H1 (cell line): ENCODE data around the gene ZNF804B. TPM values are rescaled to one million over a fixed set of nuclear protein-coding genes. Genes with fewer than 3 reads are reported as not detected.

Source experiments
- KDM1A ChIP-seq: fragments of 200-600, 300-600 bp; sonication (generic); IDR thresholded peaks from 2 replicates; pipeline ENCODE4 v1.7.1; 2016; ENCODE audit warnings: mild to moderate bottlenecking, low read length, borderline replicate concordance
- NRF1 ChIP-seq: IDR thresholded peaks from 2 replicates; pipeline ENCODE4 v1.6.1; 2011; ENCODE audit warnings: mild to moderate bottlenecking, low read depth, low read length, improper control_type of control experiment
- TAF7 ChIP-seq: optimal IDR thresholded peaks from 2 replicates; pipeline ENCODE3; 2011; ENCODE audit warnings: low read depth, mild to moderate bottlenecking, inconsistent platforms, low read length, moderate library complexity, borderline replicate concordance
- ZNF274 ChIP-seq: IDR thresholded peaks from 2 replicates; pipeline ENCODE4 v1.7.0; 2012; ENCODE audit warnings: low read length, borderline replicate concordance; ENCODE audit errors: extremely low read depth
- polyA plus RNA-seq, 7 experiments: library from polyadenylated mRNA; depleted of rRNA in 3 of 7; stranded (reverse) in 5 of 7; unstranded in 2 of 7; fragments of >200 nt in 5 of 7; fragments of 200-250 nt in 2 of 7; gene quantifications; 1 replicate in 5 of 7; 2 replicates in 1 of 7; 4 replicates in 1 of 7; pipeline versions ENCODE4 v1.2.1 to v1.2.3, GENCODE V29; 2011 to 2013; ENCODE audit warnings: missing spikeins in 2 of 7, mixed read lengths in 2 of 7
- total RNA-seq: library from RNA; stranded (reverse); fragmentation: NEBNext Ultra II Directional; extraction: Animal tissue kit (Norgen Biotek cat#: 25700); gene quantifications from 2 replicates; pipeline ENCODE4 v1.2.1, GENCODE V29; 2021
- TF ChIP-seq, protein P1 (sequence below): fragments of 300-600 bp; sonication (generic); IDR thresholded peaks from 2 replicates; pipeline ENCODE4 v1.7.1; 2012; ENCODE audit warnings: low read length, moderate library complexity, mild to moderate bottlenecking, inconsistent platforms; ENCODE audit not compliant: insufficient replicate concordance
- TF ChIP-seq, protein P2 (sequence below), 3 experiments: IDR thresholded peaks; 1 replicate in 2 of 3; 2 replicates in 1 of 3; pipeline versions ENCODE4 v1.5.1 to v1.6.1; 2011; ENCODE audit warnings: low read length in 3 of 3, mild to moderate bottlenecking in 3 of 3, inconsistent platforms in 2 of 3, low read depth in 1 of 3, moderate library complexity in 1 of 3; ENCODE audit not compliant: insufficient read depth in 1 of 3; ENCODE audit errors: control extremely low read depth in 1 of 3
- TF ChIP-seq, protein P3 (sequence below): IDR thresholded peaks from 2 replicates; pipeline ENCODE4 v1.6.1; 2012; ENCODE audit warnings: low read length, inconsistent platforms

Gene ZNF804B
- total and polyA plus RNA-seq, 2 of the 8 experiments (the other 6 are each of a cell fraction or from before 2014, with no cell fraction given): not detected

DNA sequence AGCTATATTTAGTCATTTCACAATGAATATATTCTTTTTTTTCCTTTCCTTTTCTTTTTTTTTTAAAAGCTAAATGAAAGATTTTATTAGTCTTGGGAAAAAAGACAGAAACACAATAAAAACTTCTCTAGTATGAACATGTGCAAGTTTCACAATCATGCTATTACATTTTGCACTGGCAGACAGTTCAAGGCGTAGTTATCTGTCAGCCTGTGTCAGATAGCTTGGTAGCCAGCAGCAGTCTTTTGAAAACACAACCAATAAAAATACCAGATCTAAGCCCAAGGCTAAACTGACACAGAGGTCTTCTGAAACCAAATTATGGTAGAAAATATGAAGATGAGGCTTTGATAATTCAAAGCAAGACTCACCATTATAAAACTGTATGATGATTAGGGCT, 241.8 kb downstream of the ZNF804B start (continued):
- TF ChIP-seq, protein P1, sequence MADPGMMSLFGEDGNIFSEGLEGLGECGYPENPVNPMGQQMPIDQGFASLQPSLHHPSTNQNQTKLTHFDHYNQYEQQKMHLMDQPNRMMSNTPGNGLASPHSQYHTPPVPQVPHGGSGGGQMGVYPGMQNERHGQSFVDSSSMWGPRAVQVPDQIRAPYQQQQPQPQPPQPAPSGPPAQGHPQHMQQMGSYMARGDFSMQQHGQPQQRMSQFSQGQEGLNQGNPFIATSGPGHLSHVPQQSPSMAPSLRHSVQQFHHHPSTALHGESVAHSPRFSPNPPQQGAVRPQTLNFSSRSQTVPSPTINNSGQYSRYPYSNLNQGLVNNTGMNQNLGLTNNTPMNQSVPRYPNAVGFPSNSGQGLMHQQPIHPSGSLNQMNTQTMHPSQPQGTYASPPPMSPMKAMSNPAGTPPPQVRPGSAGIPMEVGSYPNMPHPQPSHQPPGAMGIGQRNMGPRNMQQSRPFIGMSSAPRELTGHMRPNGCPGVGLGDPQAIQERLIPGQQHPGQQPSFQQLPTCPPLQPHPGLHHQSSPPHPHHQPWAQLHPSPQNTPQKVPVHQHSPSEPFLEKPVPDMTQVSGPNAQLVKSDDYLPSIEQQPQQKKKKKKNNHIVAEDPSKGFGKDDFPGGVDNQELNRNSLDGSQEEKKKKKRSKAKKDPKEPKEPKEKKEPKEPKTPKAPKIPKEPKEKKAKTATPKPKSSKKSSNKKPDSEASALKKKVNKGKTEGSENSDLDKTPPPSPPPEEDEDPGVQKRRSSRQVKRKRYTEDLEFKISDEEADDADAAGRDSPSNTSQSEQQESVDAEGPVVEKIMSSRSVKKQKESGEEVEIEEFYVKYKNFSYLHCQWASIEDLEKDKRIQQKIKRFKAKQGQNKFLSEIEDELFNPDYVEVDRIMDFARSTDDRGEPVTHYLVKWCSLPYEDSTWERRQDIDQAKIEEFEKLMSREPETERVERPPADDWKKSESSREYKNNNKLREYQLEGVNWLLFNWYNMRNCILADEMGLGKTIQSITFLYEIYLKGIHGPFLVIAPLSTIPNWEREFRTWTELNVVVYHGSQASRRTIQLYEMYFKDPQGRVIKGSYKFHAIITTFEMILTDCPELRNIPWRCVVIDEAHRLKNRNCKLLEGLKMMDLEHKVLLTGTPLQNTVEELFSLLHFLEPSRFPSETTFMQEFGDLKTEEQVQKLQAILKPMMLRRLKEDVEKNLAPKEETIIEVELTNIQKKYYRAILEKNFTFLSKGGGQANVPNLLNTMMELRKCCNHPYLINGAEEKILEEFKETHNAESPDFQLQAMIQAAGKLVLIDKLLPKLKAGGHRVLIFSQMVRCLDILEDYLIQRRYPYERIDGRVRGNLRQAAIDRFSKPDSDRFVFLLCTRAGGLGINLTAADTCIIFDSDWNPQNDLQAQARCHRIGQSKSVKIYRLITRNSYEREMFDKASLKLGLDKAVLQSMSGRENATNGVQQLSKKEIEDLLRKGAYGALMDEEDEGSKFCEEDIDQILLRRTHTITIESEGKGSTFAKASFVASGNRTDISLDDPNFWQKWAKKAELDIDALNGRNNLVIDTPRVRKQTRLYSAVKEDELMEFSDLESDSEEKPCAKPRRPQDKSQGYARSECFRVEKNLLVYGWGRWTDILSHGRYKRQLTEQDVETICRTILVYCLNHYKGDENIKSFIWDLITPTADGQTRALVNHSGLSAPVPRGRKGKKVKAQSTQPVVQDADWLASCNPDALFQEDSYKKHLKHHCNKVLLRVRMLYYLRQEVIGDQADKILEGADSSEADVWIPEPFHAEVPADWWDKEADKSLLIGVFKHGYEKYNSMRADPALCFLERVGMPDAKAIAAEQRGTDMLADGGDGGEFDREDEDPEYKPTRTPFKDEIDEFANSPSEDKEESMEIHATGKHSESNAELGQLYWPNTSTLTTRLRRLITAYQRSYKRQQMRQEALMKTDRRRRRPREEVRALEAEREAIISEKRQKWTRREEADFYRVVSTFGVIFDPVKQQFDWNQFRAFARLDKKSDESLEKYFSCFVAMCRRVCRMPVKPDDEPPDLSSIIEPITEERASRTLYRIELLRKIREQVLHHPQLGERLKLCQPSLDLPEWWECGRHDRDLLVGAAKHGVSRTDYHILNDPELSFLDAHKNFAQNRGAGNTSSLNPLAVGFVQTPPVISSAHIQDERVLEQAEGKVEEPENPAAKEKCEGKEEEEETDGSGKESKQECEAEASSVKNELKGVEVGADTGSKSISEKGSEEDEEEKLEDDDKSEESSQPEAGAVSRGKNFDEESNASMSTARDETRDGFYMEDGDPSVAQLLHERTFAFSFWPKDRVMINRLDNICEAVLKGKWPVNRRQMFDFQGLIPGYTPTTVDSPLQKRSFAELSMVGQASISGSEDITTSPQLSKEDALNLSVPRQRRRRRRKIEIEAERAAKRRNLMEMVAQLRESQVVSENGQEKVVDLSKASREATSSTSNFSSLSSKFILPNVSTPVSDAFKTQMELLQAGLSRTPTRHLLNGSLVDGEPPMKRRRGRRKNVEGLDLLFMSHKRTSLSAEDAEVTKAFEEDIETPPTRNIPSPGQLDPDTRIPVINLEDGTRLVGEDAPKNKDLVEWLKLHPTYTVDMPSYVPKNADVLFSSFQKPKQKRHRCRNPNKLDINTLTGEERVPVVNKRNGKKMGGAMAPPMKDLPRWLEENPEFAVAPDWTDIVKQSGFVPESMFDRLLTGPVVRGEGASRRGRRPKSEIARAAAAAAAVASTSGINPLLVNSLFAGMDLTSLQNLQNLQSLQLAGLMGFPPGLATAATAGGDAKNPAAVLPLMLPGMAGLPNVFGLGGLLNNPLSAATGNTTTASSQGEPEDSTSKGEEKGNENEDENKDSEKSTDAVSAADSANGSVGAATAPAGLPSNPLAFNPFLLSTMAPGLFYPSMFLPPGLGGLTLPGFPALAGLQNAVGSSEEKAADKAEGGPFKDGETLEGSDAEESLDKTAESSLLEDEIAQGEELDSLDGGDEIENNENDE: no peak
- no peak for TF ChIP-seq NRF1
- TF ChIP-seq, protein P2, sequence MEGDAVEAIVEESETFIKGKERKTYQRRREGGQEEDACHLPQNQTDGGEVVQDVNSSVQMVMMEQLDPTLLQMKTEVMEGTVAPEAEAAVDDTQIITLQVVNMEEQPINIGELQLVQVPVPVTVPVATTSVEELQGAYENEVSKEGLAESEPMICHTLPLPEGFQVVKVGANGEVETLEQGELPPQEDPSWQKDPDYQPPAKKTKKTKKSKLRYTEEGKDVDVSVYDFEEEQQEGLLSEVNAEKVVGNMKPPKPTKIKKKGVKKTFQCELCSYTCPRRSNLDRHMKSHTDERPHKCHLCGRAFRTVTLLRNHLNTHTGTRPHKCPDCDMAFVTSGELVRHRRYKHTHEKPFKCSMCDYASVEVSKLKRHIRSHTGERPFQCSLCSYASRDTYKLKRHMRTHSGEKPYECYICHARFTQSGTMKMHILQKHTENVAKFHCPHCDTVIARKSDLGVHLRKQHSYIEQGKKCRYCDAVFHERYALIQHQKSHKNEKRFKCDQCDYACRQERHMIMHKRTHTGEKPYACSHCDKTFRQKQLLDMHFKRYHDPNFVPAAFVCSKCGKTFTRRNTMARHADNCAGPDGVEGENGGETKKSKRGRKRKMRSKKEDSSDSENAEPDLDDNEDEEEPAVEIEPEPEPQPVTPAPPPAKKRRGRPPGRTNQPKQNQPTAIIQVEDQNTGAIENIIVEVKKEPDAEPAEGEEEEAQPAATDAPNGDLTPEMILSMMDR (IDR thresholded peaks at IDR 0.05; ENCODE audit: control extremely low read depth in 1 of 3, insufficient read depth in 1 of 3, low read depth in 1 of 3, low read length in 3 of 3): no peak
- no peak for TF ChIP-seq KDM1A
- no peak for TF ChIP-seq TAF7
- TF ChIP-seq, protein P3, sequence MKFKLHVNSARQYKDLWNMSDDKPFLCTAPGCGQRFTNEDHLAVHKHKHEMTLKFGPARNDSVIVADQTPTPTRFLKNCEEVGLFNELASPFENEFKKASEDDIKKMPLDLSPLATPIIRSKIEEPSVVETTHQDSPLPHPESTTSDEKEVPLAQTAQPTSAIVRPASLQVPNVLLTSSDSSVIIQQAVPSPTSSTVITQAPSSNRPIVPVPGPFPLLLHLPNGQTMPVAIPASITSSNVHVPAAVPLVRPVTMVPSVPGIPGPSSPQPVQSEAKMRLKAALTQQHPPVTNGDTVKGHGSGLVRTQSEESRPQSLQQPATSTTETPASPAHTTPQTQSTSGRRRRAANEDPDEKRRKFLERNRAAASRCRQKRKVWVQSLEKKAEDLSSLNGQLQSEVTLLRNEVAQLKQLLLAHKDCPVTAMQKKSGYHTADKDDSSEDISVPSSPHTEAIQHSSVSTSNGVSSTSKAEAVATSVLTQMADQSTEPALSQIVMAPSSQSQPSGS: no peak
- TF ChIP-seq ZNF274: no peak
